Gastroesophageal sphincter (tissue), 4 donors: ENCODE results near the gene PIP4K2A. TPM values are rescaled to one million over a fixed set of nuclear protein-coding genes. Genes with fewer than 3 reads are reported as not detected.

Experiments
- ATAC-seq: fragments of 150-250 bp; one replicate; pipeline ENCODE4 v1.9.1; 2016; ENCODE audit warnings: mild to moderate bottlenecking, moderate library complexity
- H3K27ac ChIP-seq, 4 donors: fragments of 200-600 bp; sonication (generic) in 3 of 4; 1 replicate in 3 of 4; 2 replicates in 1 of 4; pipeline ENCODE4 v1.5.1; 2016 to 2019
- H3K27me3 ChIP-seq: fragments of 200-600 bp; sonication (generic); one replicate; pipeline ENCODE4 v1.5.1; 2019
- H3K36me3 ChIP-seq, 2 donors: fragments of 200-600 bp; sonication (generic); one replicate each; pipeline ENCODE4 v1.5.1; 2019; ENCODE audit warnings: control low read depth in 1 of 2
- H3K4me1 ChIP-seq, 3 donors: fragments of 200-600 bp; sonication (generic); 1 replicate in 2 of 3; 2 replicates in 1 of 3; pipeline ENCODE4 v1.5.1; 2016 to 2019; ENCODE audit warnings: control low read depth in 2 of 3
- H3K4me3 ChIP-seq, 2 donors: fragments of 200-600 bp; sonication (generic); one replicate each; pipeline ENCODE4 v1.5.1; 2019; ENCODE audit warnings: mild to moderate bottlenecking in 1 of 2, moderate library complexity in 1 of 2
- H3K9me3 ChIP-seq, 3 donors: fragments of 200-600 bp; sonication (generic); one replicate each; pipeline ENCODE4 v1.5.1; 2017 to 2019; ENCODE audit warnings: control low read depth in 2 of 3
- CTCF ChIP-seq, 4 experiments: fragments of 200-600 bp in 2 of 4; fragments of 450-650 bp in 2 of 4; sonication (generic) in 1 of 4; IDR thresholded peaks; one replicate each; pipeline ENCODE4 v1.5.1; 2017 to 2019; ENCODE audit warnings: antibody characterized with exemption in 4 of 4, mild to moderate bottlenecking in 2 of 4, moderate library complexity in 2 of 4
- EP300 ChIP-seq: sonication (generic); formaldehyde crosslinking; IDR thresholded peaks from one replicate; pipeline ENCODE4 v1.6.1; 2017; ENCODE audit warnings: antibody characterized with exemption, mild to moderate bottlenecking
- POLR2A ChIP-seq, 2 donors: fragments of 450-650 bp; IDR thresholded peaks; one replicate each; pipeline ENCODE4 v1.6.1; 2017; ENCODE audit warnings: antibody characterized with exemption in 2 of 2, mild to moderate bottlenecking in 2 of 2, moderate library complexity in 1 of 2
- POLR2AphosphoS5 ChIP-seq: sonication (generic); formaldehyde crosslinking; IDR thresholded peaks from one replicate; pipeline ENCODE4 v1.6.1; 2017; ENCODE audit warnings: antibody characterized with exemption
- WGBS, 2 donors: methylation state at CpG; one replicate each; pipeline ENCODE4 v1.1.5; 2018; ENCODE audit warnings: low coverage in 1 of 2; 5-methylcytosine and 5-hydroxymethylcytosine counted together
- total RNA-seq, 4 donors: library from RNA; depleted of rRNA; stranded (reverse); fragments of >200 nt; gene quantifications; one replicate each; pipeline ENCODE4 v1.1.0, GENCODE V29; 2016

Gene PIP4K2A
- total RNA-seq, 4 donors from 2014 or later = 30.4 to 57.2 (median 51.3) TPM

- Histone ChIP-seq H3K36me3 (no peaks in the 10 kb centered on the region), H3K27me3 (no peaks in the 10 kb centered on the region), H3K9me3 (no peaks in the 10 kb centered on the region), H3K4me1 (peaks cover 11 to 53% (median 12%) of the 10 kb centered on the region in 3 donors), H3K27ac (peak overlapping the region in 2 of 4 donors; percentile 44 to 54), H3K4me3 (no peak overlapping the region)
- WGBS, 2 donors = 83 to 91% methylated on average over 2 to 3 of the region's 3 CpGs
- peak; percentile 15 for ATAC-seq
- TF ChIP-seq POLR2A (IDR thresholded peaks at IDR 0.05) (no peak), EP300 (no peak), POLR2AphosphoS5 (no peak), CTCF (IDR thresholded peaks at IDR 0.05) (no peak)
These were observed 31.3 kb downstream of the PIP4K2A start for GRCh38 chr10:22683140-22683389.

- 69 to 78% methylated on average over 5 to 6 of the region's 6 CpGs for WGBS, 2 donors
- TF ChIP-seq EP300 (no peak), CTCF (IDR thresholded peaks at IDR 0.05) (no peak), POLR2AphosphoS5 (no peak), POLR2A (IDR thresholded peaks at IDR 0.05) (no peak)
- peaks cover 11 to 53% (median 12%) of the 10 kb centered on the region in 3 donors for H3K4me1 ChIP-seq
- ATAC-seq = no peak
- peak overlapping the region in 1 of 4 donors; percentile 29 for H3K27ac ChIP-seq
- H3K9me3 ChIP-seq = no peaks in the 10 kb centered on the region
- no peak overlapping the region for H3K4me3 ChIP-seq
- no peaks in the 10 kb centered on the region for H3K27me3 ChIP-seq
- no peaks in the 10 kb centered on the region for H3K36me3 ChIP-seq
These were observed 31.9 kb downstream of the PIP4K2A start for GRCh38 chr10:22682237-22683139.

GRCh38 chr10:22681783-22682183, 32.6 kb downstream of the PIP4K2A start:
- ATAC-seq = no peak
- no peaks in the 10 kb centered on the region for H3K9me3 ChIP-seq
- TF ChIP-seq POLR2AphosphoS5 (no peak), EP300 (no peak), POLR2A (IDR thresholded peaks at IDR 0.05) (no peak), CTCF (IDR thresholded peaks at IDR 0.05) (no peak)
- no peaks in the 10 kb centered on the region for H3K36me3 ChIP-seq
- no peaks in the 10 kb centered on the region for H3K27me3 ChIP-seq
- 54 to 70% methylated on average over 4 of the region's 4 CpGs for WGBS, 2 donors
- H3K27ac ChIP-seq = peak overlapping the region in 1 of 4 donors; percentile 29
- no peak overlapping the region for H3K4me3 ChIP-seq
- H3K4me1 ChIP-seq = peaks cover 11 to 53% (median 12%) of the 10 kb centered on the region in 3 donors

- no peak overlapping the region for H3K4me3 ChIP-seq
- no peaks in the 10 kb centered on the region for H3K27me3 ChIP-seq
- peaks cover 8 to 50% (median 11%) of the 10 kb centered on the region in 3 donors for H3K4me1 ChIP-seq
- no peaks in the 10 kb centered on the region for H3K36me3 ChIP-seq
- TF ChIP-seq POLR2AphosphoS5 (no peak), CTCF (IDR thresholded peaks at IDR 0.05) (no peak), EP300 (no peak), POLR2A (IDR thresholded peaks at IDR 0.05) (no peak)
- no peaks in the 10 kb centered on the region for H3K9me3 ChIP-seq
- no peak for ATAC-seq
- 92% methylated on average over 1 of the region's 1 CpG; no CpG with 5 or more reads in 1 of the 2 donors for WGBS, 2 donors
- no peak overlapping the region for H3K27ac ChIP-seq
These were observed 33.1 kb downstream of the PIP4K2A start for GRCh38 chr10:22681301-22681700.

- Histone ChIP-seq H3K4me3 (no peak overlapping the region), H3K4me1 (peaks cover 5 to 38% (median 5%) of the 10 kb centered on the region in 3 donors), H3K27ac (no peak overlapping the region), H3K9me3 (no peaks in the 10 kb centered on the region), H3K36me3 (no peaks in the 10 kb centered on the region), H3K27me3 (no peaks in the 10 kb centered on the region)
- 91 to 100% methylated on average over 1 of the region's 1 CpG for WGBS, 2 donors
- no peak for ATAC-seq
- no peak for TF ChIP-seq POLR2A (IDR thresholded peaks at IDR 0.05)
These were observed 34.8 kb downstream of the PIP4K2A start for GRCh38 chr10:22679608-22680007.
